ENCODE data around the gene CSTPP1. TPM values are rescaled to one million over a fixed set of nuclear protein-coding genes. Genes with fewer than 3 reads are reported as not detected.

CSTPP1 gene
- total and polyA plus RNA-seq, 2 donors (not counting 1 experiment from before 2014, with no cell fraction given) = 15.5 to 34.1 TPM

DNA sequence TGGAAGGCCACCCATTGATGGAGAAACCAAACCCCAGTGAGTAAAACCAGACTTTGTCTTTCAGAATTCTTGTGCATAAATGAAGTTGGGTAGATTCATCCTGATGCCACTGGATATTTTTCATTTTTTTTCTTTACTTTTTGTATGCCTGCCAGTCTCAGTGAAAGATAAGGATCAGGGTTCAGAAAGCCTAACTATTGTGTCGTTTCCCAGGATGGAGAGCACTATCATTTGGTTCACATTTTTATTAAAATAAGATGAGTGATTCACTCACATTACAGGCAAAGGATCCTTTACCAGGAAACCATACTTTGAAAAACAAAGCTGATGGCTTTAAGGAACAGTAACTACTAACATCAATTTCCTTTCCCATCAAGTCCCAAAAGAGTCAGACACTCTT is 188.1 kb downstream of the CSTPP1 start:
- Histone ChIP-seq H3K4me2 (ENCODE audit: extremely low read depth, insufficient read depth, low read length) (no peak overlapping the region), H3K9me3 (ENCODE audit: control insufficient read depth, insufficient read depth, low read depth, low read length) (no peaks in the 10 kb centered on the region), H2AFZ (ENCODE audit: low read length) (no peak overlapping the region), H3K27ac (ENCODE audit: insufficient read depth, low read length) (no peak overlapping the region), H3K27me3 (ENCODE audit: control insufficient read depth, insufficient read depth, low read length) (no peaks in the 10 kb centered on the region), H3K9ac (ENCODE audit: insufficient read depth, low read length) (no peak overlapping the region), H4K20me1 (ENCODE audit: control insufficient read depth, extremely low read depth, insufficient read depth, low read length) (no peaks in the 10 kb centered on the region), H3K79me2 (ENCODE audit: control insufficient read depth, insufficient read depth, low read length) (no peaks in the 10 kb centered on the region), H3K4me1 (ENCODE audit: control insufficient read depth, extremely low read depth, insufficient read depth, low read length) (no peaks in the 10 kb centered on the region), H3K36me3 (ENCODE audit: control insufficient read depth, insufficient read depth, low read length) (no peaks in the 10 kb centered on the region), H3K4me3 (replicated peaks in 1 of 4; ENCODE audit: control extremely low read depth in 1 of 4, insufficient read depth in 1 of 4, low read depth in 3 of 4, low read length in 4 of 4) (no peak overlapping the region)
- no peak for TF ChIP-seq CTCF (conservative IDR thresholded peaks at IDR 0.05 in 1 of 2, IDR thresholded peaks at IDR 0.05 in 1 of 2; ENCODE audit: low read depth in 1 of 2, low read length in 2 of 2)
- no peak for TF ChIP-seq EZH2 (IDR thresholded peaks at IDR 0.05; ENCODE audit: low read length, missing control alignments)
- DNase-seq (ENCODE audit: low read depth in 2 of 2) = no peak

GRCh38 chr11:47125083-47125482 is 188.5 kb downstream of the CSTPP1 start:
- no peaks in the 10 kb centered on the region for H4K20me1 ChIP-seq (ENCODE audit: control insufficient read depth, extremely low read depth, insufficient read depth, low read length)
- no peaks in the 10 kb centered on the region for H3K36me3 ChIP-seq (ENCODE audit: control insufficient read depth, insufficient read depth, low read length)
- no peak overlapping the region for H2AFZ ChIP-seq (ENCODE audit: low read length)
- no peak overlapping the region for H3K27ac ChIP-seq (ENCODE audit: insufficient read depth, low read length)
- no peak for DNase-seq (ENCODE audit: low read depth in 2 of 2)
- no peaks in the 10 kb centered on the region for H3K79me2 ChIP-seq (ENCODE audit: control insufficient read depth, insufficient read depth, low read length)
- no peak overlapping the region for H3K4me2 ChIP-seq (ENCODE audit: extremely low read depth, insufficient read depth, low read length)
- H3K4me1 ChIP-seq (ENCODE audit: control insufficient read depth, extremely low read depth, insufficient read depth, low read length) = no peaks in the 10 kb centered on the region
- TF ChIP-seq CTCF (conservative IDR thresholded peaks at IDR 0.05 in 1 of 2, IDR thresholded peaks at IDR 0.05 in 1 of 2; ENCODE audit: low read depth in 1 of 2, low read length in 2 of 2) (no peak), EZH2 (IDR thresholded peaks at IDR 0.05; ENCODE audit: low read length, missing control alignments) (no peak)
- H3K9me3 ChIP-seq (ENCODE audit: control insufficient read depth, insufficient read depth, low read depth, low read length) = no peaks in the 10 kb centered on the region
- no peaks in the 10 kb centered on the region for H3K27me3 ChIP-seq (ENCODE audit: control insufficient read depth, insufficient read depth, low read length)
- no peak overlapping the region for H3K9ac ChIP-seq (ENCODE audit: insufficient read depth, low read length)
- no peak overlapping the region for H3K4me3 ChIP-seq (replicated peaks in 1 of 4; ENCODE audit: control extremely low read depth in 1 of 4, insufficient read depth in 1 of 4, low read depth in 3 of 4, low read length in 4 of 4)

DNA sequence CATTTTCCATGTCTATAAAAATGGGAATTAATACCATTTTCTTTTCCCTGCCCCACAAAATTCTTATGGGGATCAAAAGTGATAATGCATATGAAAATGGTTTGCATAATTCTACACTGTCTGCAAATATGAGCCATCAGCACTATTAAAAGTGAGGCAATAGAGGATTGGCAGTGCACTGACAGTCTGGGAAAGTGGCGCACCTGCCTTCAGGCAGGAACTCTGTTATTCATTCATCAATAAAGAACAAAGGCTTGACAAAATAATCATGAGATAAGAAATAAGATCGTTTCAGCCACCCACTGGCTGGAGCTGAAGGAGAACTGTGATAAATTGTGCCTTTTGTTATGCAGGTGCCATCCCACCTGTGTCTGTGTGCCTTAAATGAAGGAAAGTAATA is 190.7 kb downstream of the CSTPP1 start:
- Histone ChIP-seq H3K27ac (ENCODE audit: insufficient read depth, low read length) (no peak overlapping the region), H3K4me1 (ENCODE audit: control insufficient read depth, extremely low read depth, insufficient read depth, low read length) (no peaks in the 10 kb centered on the region), H3K9me3 (ENCODE audit: control insufficient read depth, insufficient read depth, low read depth, low read length) (no peaks in the 10 kb centered on the region), H3K36me3 (ENCODE audit: control insufficient read depth, insufficient read depth, low read length) (no peaks in the 10 kb centered on the region), H4K20me1 (ENCODE audit: control insufficient read depth, extremely low read depth, insufficient read depth, low read length) (no peaks in the 10 kb centered on the region), H3K4me3 (replicated peaks in 1 of 4; ENCODE audit: control extremely low read depth in 1 of 4, insufficient read depth in 1 of 4, low read depth in 3 of 4, low read length in 4 of 4) (no peak overlapping the region), H3K79me2 (ENCODE audit: control insufficient read depth, insufficient read depth, low read length) (no peaks in the 10 kb centered on the region), H3K4me2 (ENCODE audit: extremely low read depth, insufficient read depth, low read length) (no peak overlapping the region), H3K27me3 (ENCODE audit: control insufficient read depth, insufficient read depth, low read length) (no peaks in the 10 kb centered on the region), H3K9ac (ENCODE audit: insufficient read depth, low read length) (no peak overlapping the region), H2AFZ (ENCODE audit: low read length) (no peak overlapping the region)
- DNase-seq (ENCODE audit: low read depth in 2 of 2) = no peak
- no peak for TF ChIP-seq EZH2 (IDR thresholded peaks at IDR 0.05; ENCODE audit: low read length, missing control alignments)
- no peak for TF ChIP-seq CTCF (conservative IDR thresholded peaks at IDR 0.05 in 1 of 2, IDR thresholded peaks at IDR 0.05 in 1 of 2; ENCODE audit: low read depth in 1 of 2, low read length in 2 of 2)
